ENCODE measurements around the gene HOXD1. TPM values are rescaled to one million over a fixed set of nuclear protein-coding genes. Genes with fewer than 3 reads are reported as not detected.

HOXD1 gene
- total RNA-seq, 4 donors from 2014 or later = 0.85 to 0.89 TPM; not detected in 2

- Histone ChIP-seq H3K4me1 (peaks cover 25% of the 10 kb centered on the region), H3K36me3 (no peaks in the 10 kb centered on the region), H3K27me3 (peaks cover 98% of the 10 kb centered on the region), H3K27ac (no peak overlapping the region), H3K4me3 (no peak overlapping the region), H3K9me3 (no peaks in the 10 kb centered on the region)
- TF ChIP-seq, protein P1, sequence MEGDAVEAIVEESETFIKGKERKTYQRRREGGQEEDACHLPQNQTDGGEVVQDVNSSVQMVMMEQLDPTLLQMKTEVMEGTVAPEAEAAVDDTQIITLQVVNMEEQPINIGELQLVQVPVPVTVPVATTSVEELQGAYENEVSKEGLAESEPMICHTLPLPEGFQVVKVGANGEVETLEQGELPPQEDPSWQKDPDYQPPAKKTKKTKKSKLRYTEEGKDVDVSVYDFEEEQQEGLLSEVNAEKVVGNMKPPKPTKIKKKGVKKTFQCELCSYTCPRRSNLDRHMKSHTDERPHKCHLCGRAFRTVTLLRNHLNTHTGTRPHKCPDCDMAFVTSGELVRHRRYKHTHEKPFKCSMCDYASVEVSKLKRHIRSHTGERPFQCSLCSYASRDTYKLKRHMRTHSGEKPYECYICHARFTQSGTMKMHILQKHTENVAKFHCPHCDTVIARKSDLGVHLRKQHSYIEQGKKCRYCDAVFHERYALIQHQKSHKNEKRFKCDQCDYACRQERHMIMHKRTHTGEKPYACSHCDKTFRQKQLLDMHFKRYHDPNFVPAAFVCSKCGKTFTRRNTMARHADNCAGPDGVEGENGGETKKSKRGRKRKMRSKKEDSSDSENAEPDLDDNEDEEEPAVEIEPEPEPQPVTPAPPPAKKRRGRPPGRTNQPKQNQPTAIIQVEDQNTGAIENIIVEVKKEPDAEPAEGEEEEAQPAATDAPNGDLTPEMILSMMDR (IDR thresholded peaks at IDR 0.05) = no peak
- TF ChIP-seq POLR2A (IDR thresholded peaks at IDR 0.05) = no peak
- TF ChIP-seq EP300 (IDR thresholded peaks at IDR 0.05) = no peak
- no peak for TF ChIP-seq POLR2AphosphoS5 (IDR thresholded peaks at IDR 0.05)
- no peak for DNase-seq (ENCODE audit: low spot score in 2 of 2)
- 40% methylated on average over 43 of the region's 47 CpGs for WGBS
Measured at GRCh38 chr2:176174824-176175708, 13.4 kb upstream of the HOXD1 start.

GRCh38 chr2:176175709-176176607 is 12.5 kb upstream of the HOXD1 start:
- no peak for TF ChIP-seq EP300 (IDR thresholded peaks at IDR 0.05)
- no peak for TF ChIP-seq POLR2A (IDR thresholded peaks at IDR 0.05)
- no peak for TF ChIP-seq POLR2AphosphoS5 (IDR thresholded peaks at IDR 0.05)
- TF ChIP-seq, protein P1 (IDR thresholded peaks at IDR 0.05) = no peak
- DNase-seq (ENCODE audit: low spot score in 2 of 2) = no peak
- Histone ChIP-seq H3K27ac (no peak overlapping the region), H3K9me3 (no peaks in the 10 kb centered on the region), H3K4me3 (no peak overlapping the region), H3K36me3 (no peaks in the 10 kb centered on the region), H3K4me1 (peaks cover 25% of the 10 kb centered on the region), H3K27me3 (peaks cover 91% of the 10 kb centered on the region)
- WGBS = 89% methylated on average over 7 of the region's 7 CpGs

DNA sequence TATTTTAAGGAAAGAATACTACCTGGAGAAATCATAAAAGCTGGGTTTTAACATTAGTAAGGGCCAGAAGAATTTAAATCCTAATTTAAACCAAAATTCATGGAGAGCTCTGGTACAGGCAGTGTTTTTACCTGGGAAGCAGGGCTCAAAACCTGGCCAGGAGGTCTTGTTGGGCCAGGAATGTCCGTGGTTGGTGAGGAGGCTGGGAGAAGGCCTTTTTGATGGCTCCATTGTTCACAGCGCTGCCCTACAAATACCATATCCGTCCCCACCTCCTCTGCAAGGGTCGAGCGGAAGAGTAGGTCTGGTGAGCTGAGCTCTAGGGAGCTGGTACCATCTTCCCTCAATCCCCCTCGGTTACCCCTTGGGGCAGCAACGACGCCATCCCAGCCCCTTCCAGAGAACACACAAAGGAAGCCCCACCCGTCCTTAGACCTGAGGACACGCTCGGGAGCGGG is 10.9 kb upstream of the HOXD1 start:
- no peak for TF ChIP-seq EP300 (IDR thresholded peaks at IDR 0.05)
- DNase-seq (ENCODE audit: low spot score in 2 of 2) = no peak
- Histone ChIP-seq H3K4me3 (peak overlapping the region; percentile 41), H3K36me3 (no peaks in the 10 kb centered on the region), H3K4me1 (peaks cover 17% of the 10 kb centered on the region), H3K27me3 (peaks cover 83% of the 10 kb centered on the region), H3K9me3 (no peaks in the 10 kb centered on the region), H3K27ac (no peak overlapping the region)
- 32% methylated on average over 9 of the region's 12 CpGs for WGBS

DNA sequence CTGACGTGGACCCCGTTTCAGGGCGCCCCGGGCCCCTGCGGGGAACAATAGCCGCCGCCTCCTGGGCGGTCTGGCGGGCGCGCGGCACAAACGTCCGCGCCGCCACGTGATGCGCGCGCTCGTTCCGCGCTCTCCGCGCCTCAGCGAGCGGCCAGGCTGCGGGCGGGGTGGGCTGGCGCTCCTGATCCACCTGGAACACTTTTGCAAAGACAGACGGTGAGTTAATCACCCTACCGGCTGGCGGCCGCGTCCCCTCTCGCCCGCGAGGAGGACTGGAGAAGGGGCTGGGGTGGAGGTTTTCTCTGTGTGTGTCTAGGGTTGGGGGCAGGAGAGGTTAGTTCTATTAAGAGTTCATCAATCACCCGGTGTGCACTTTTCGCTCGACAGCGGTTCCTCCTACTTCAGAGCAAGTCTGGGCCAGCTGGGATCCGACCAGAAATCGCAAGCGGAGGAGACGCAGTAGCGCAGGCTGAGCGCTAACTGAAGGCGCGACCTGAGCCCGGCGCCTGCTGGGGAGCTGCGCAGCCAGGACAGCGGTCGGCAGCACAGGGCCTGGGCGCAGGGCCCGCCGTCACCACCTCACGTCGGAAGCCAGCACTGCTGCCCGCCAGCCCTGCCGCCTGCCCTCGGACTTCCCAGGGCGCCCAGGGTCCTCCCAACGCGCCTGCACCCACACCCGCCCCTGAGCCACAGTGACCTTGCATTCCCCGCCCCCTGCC is 10.3 kb upstream of the HOXD1 start:
- Histone ChIP-seq H3K27ac (no peak overlapping the region), H3K4me3 (peak overlapping the region; percentile 41), H3K36me3 (no peaks in the 10 kb centered on the region), H3K4me1 (peaks cover 17% of the 10 kb centered on the region), H3K27me3 (peaks cover 82% of the 10 kb centered on the region), H3K9me3 (no peaks in the 10 kb centered on the region)
- no peak for DNase-seq (ENCODE audit: low spot score in 2 of 2)
- no peak for TF ChIP-seq EP300 (IDR thresholded peaks at IDR 0.05)
- TF ChIP-seq POLR2A (IDR thresholded peaks at IDR 0.05) = no peak
- no peak for TF ChIP-seq POLR2AphosphoS5 (IDR thresholded peaks at IDR 0.05)
- TF ChIP-seq, protein P1 (IDR thresholded peaks at IDR 0.05) = no peak
- WGBS = 1% methylated on average over 18 of the region's 68 CpGs

GRCh38 chr2:176178757-176179295 is 9.6 kb upstream of the HOXD1 start:
- WGBS = 20% methylated on average over 6 of the region's 7 CpGs
- peaks cover 82% of the 10 kb centered on the region for H3K27me3 ChIP-seq
- TF ChIP-seq POLR2AphosphoS5 (IDR thresholded peaks at IDR 0.05) (no peak), EP300 (IDR thresholded peaks at IDR 0.05) (no peak), POLR2A (IDR thresholded peaks at IDR 0.05) (no peak)
- TF ChIP-seq, protein P1 (IDR thresholded peaks at IDR 0.05) = no peak
- H3K9me3 ChIP-seq = no peaks in the 10 kb centered on the region
- H3K27ac ChIP-seq = no peak overlapping the region
- H3K4me3 ChIP-seq = peak overlapping the region; percentile 41
- DNase-seq (ENCODE audit: low spot score in 2 of 2) = no peak
- H3K36me3 ChIP-seq = no peaks in the 10 kb centered on the region
- peaks cover 17% of the 10 kb centered on the region for H3K4me1 ChIP-seq

Measured in suprapubic skin (tissue), 4 donors.